Measurements from ENCODE around the gene IDI1.
A peak's percentile ranks its signal among the peaks of the same experiment; 100 is the strongest.

Gene IDI1

DNA sequence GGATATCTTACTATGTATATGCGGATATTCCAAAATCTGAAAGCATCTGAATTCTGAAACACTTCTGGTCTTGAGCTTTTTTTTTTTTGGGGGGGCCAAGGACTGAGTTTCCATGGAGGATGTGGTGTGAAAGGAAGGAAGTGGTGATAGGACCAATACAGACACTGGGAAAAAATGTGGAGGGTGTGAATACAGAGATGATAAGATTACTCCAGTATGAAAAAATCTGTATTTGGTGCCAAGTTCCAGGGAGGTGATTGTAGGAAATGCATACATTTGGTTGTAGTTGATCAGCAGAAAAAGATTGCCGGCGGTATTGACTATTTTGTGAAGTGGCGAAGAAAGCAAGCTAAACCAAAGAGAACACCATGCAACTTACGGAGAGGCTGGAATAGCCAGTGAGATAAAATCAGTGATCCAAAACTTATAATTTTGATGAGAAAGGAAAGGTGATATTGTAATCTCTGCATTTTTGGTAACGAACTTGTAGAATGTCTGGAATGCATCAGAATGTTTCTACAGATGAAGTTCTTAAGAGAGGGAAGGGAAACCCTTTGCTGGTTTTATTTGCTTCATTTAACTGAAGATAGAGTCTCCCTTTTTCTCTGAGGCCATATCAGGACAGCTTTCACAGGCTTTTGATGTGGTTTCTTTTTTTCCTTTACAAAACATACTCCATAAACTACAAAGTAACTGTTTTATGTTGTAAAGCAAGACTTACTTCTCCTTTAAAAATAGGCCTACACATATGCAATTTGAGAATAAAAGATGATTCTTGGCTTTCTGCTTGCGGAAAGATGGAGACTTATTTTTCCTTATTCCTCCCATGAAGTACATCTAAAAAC lies 13.2 kb upstream of the IDI1 start:
- Histone ChIP-seq H3K56ac (ENCODE audit: low read length) (no peak overlapping the region), H3K18ac (ENCODE audit: low read length) (no peak overlapping the region), H3K9ac (ENCODE audit: low read length) (no peak overlapping the region), H2BK120ac (ENCODE audit: low read depth, low read length) (no peak overlapping the region), H3K4me1 (ENCODE audit: control insufficient read depth, low read depth, low read length) (no peaks in the 10 kb centered on the region), H3K4me3 (ENCODE audit: low read length) (no peak overlapping the region), H3K36me3 (ENCODE audit: control insufficient read depth, insufficient read depth, low read length) (no peaks in the 10 kb centered on the region), H4K5ac (ENCODE audit: low read length) (no peak overlapping the region), H3K23ac (ENCODE audit: low read length) (no peak overlapping the region), H3K4ac (ENCODE audit: low read depth, low read length) (no peak overlapping the region), H2BK5ac (ENCODE audit: low read length) (no peak overlapping the region), H3K27me3 (ENCODE audit: insufficient read depth, low read length, poor library complexity) (no peaks in the 10 kb centered on the region), H3K4me2 (ENCODE audit: low read length) (no peak overlapping the region), H2BK15ac (replicated peaks; ENCODE audit: low read depth) (no peak overlapping the region), H3K79me1 (ENCODE audit: low read length) (peaks cover 15% of the 10 kb centered on the region), H3K27ac (ENCODE audit: low read depth, low read length) (no peak overlapping the region), H2AK5ac (ENCODE audit: low read length) (no peak overlapping the region), H4K8ac (ENCODE audit: low read depth, low read length) (no peak overlapping the region), H3K79me2 (ENCODE audit: control insufficient read depth, insufficient read depth, low read length) (peaks cover 22% of the 10 kb centered on the region)
- no CpG with 5 or more reads among the region's 7 CpGs for WGBS (ENCODE audit: extremely low coverage, insufficient coverage, low lambda C conversion rate)
- DNase-seq, result peak; percentile 44

DNA sequence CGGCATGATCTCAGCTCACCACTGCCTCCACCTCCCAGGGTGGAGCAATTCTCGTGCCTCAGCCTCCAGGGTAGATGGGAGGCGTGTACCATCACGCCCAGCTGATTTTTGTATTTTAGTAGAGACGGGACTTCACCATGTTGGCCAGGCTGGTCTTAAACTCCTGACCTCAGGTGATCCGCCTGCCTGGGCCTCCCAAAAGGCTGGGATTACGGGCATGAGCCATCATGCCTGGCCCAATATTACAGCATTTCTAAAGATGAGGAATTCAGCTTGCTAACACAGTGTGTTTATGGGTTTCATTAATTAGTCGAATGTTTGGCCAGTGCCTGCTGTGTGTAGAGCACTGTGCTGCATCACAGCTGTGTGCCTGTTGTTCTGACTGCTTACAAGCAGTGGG lies 11.0 kb upstream of the IDI1 start:
- no peak overlapping the region for H2BK5ac ChIP-seq (ENCODE audit: low read length)
- H2AK5ac ChIP-seq (ENCODE audit: low read length), result no peak overlapping the region
- no peak overlapping the region for H3K27ac ChIP-seq (ENCODE audit: low read depth, low read length)
- H2BK15ac ChIP-seq (replicated peaks; ENCODE audit: low read depth), result no peak overlapping the region
- peaks cover 39% of the 10 kb centered on the region for H3K79me2 ChIP-seq (ENCODE audit: control insufficient read depth, insufficient read depth, low read length)
- H3K56ac ChIP-seq (ENCODE audit: low read length), result no peak overlapping the region
- H3K4me3 ChIP-seq (ENCODE audit: low read length), result no peak overlapping the region
- H3K23ac ChIP-seq (ENCODE audit: low read length), result no peak overlapping the region
- H3K9ac ChIP-seq (ENCODE audit: low read length), result no peak overlapping the region
- H4K5ac ChIP-seq (ENCODE audit: low read length), result no peak overlapping the region
- H3K27me3 ChIP-seq (ENCODE audit: insufficient read depth, low read length, poor library complexity), result no peaks in the 10 kb centered on the region
- no peak overlapping the region for H4K8ac ChIP-seq (ENCODE audit: low read depth, low read length)
- H3K79me1 ChIP-seq (ENCODE audit: low read length), result peaks cover 17% of the 10 kb centered on the region
- DNase-seq, result no peak
- H3K4me1 ChIP-seq (ENCODE audit: control insufficient read depth, low read depth, low read length), result no peaks in the 10 kb centered on the region
- no peak overlapping the region for H3K4me2 ChIP-seq (ENCODE audit: low read length)
- WGBS (ENCODE audit: extremely low coverage, insufficient coverage, low lambda C conversion rate), result no CpG with 5 or more reads among the region's 8 CpGs
- H3K36me3 ChIP-seq (ENCODE audit: control insufficient read depth, insufficient read depth, low read length), result no peaks in the 10 kb centered on the region
- H3K4ac ChIP-seq (ENCODE audit: low read depth, low read length), result no peak overlapping the region
- H2BK120ac ChIP-seq (ENCODE audit: low read depth, low read length), result no peak overlapping the region
- no peak overlapping the region for H3K18ac ChIP-seq (ENCODE audit: low read length)

DNA sequence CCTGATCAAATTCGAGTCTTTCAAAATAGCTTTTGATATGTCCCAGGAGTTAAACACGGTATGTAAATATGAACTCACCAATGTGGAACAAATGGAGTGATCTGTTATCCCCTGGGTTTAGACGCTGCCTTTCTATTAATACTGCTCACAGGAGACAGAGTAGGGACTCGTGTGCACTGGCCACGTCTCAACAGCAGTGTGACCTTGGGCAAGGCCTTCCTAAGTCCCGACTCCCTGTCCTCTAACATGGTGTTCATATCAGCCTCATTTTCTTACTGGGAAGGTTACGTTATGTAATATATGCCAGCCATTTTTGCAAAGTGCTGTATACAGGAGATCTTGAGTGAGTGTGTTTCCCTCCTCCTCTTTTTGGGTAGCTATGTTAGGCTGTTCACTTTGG lies 9.1 kb upstream of the IDI1 start:
- Histone ChIP-seq H3K4me1 (ENCODE audit: control insufficient read depth, low read depth, low read length) (no peaks in the 10 kb centered on the region), H3K9ac (ENCODE audit: low read length) (no peak overlapping the region), H3K4me3 (ENCODE audit: low read length) (no peak overlapping the region), H2BK120ac (ENCODE audit: low read depth, low read length) (no peak overlapping the region), H3K36me3 (ENCODE audit: control insufficient read depth, insufficient read depth, low read length) (no peaks in the 10 kb centered on the region), H3K4ac (ENCODE audit: low read depth, low read length) (no peak overlapping the region), H3K79me2 (ENCODE audit: control insufficient read depth, insufficient read depth, low read length) (peaks cover 52% of the 10 kb centered on the region), H3K56ac (ENCODE audit: low read length) (peak overlapping the region; percentile 47), H3K27ac (ENCODE audit: low read depth, low read length) (no peak overlapping the region), H2BK5ac (ENCODE audit: low read length) (no peak overlapping the region), H3K23ac (ENCODE audit: low read length) (no peak overlapping the region), H3K27me3 (ENCODE audit: insufficient read depth, low read length, poor library complexity) (no peaks in the 10 kb centered on the region), H3K4me2 (ENCODE audit: low read length) (no peak overlapping the region), H3K79me1 (ENCODE audit: low read length) (peaks cover 21% of the 10 kb centered on the region), H4K5ac (ENCODE audit: low read length) (no peak overlapping the region), H2BK15ac (replicated peaks; ENCODE audit: low read depth) (no peak overlapping the region), H3K18ac (ENCODE audit: low read length) (no peak overlapping the region), H2AK5ac (ENCODE audit: low read length) (no peak overlapping the region), H4K8ac (ENCODE audit: low read depth, low read length) (no peak overlapping the region)
- WGBS (ENCODE audit: extremely low coverage, insufficient coverage, low lambda C conversion rate), result no CpG with 5 or more reads among the region's 7 CpGs
- no peak for DNase-seq

DNA sequence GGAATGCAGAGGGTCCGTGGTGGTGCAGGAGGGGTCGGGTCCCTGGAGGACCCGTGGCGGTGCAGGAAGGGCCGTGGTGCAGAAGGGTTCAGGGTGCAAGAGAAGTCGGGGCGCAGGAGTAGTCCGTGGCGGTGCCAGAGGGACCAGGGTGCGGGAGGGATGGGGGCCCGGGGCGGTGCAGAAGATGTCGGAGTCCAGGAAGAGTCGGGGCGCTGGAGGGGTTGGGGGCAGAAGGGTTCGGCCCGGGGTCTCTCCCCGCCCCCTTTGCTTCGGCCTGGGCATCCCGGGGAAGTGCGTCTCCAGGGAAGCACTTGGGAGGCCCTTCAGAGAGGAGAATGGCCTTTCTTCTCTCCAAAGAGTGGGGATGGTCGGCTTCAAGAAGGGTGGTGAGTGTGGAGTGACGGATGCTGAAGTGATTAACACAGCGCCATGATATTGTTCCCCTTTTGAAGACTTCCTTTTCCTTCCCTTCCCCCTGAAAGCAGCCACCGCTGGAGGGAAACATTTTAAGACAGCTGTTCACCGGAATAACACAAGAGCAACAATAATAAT lies 8.3 kb upstream of the IDI1 start:
- H3K79me2 ChIP-seq (ENCODE audit: control insufficient read depth, insufficient read depth, low read length), result peaks cover 59% of the 10 kb centered on the region
- no CpG with 5 or more reads among the region's 26 CpGs for WGBS (ENCODE audit: extremely low coverage, insufficient coverage, low lambda C conversion rate)
- H3K23ac ChIP-seq (ENCODE audit: low read length), result no peak overlapping the region
- H4K8ac ChIP-seq (ENCODE audit: low read depth, low read length), result no peak overlapping the region
- no peak overlapping the region for H4K5ac ChIP-seq (ENCODE audit: low read length)
- H3K9ac ChIP-seq (ENCODE audit: low read length), result peak overlapping the region; percentile 73
- H3K4me2 ChIP-seq (ENCODE audit: low read length), result peak overlapping the region; percentile 81
- H2BK15ac ChIP-seq (replicated peaks; ENCODE audit: low read depth), result no peak overlapping the region
- DNase-seq, result peak; percentile 35
- H3K4ac ChIP-seq (ENCODE audit: low read depth, low read length), result no peak overlapping the region
- H2AK5ac ChIP-seq (ENCODE audit: low read length), result no peak overlapping the region
- peak overlapping the region; percentile 52 for H3K4me3 ChIP-seq (ENCODE audit: low read length)
- peak overlapping the region; percentile 88 for H3K56ac ChIP-seq (ENCODE audit: low read length)
- H3K36me3 ChIP-seq (ENCODE audit: control insufficient read depth, insufficient read depth, low read length), result no peaks in the 10 kb centered on the region
- H3K27me3 ChIP-seq (ENCODE audit: insufficient read depth, low read length, poor library complexity), result no peaks in the 10 kb centered on the region
- H3K18ac ChIP-seq (ENCODE audit: low read length), result no peak overlapping the region
- H3K27ac ChIP-seq (ENCODE audit: low read depth, low read length), result no peak overlapping the region
- H3K4me1 ChIP-seq (ENCODE audit: control insufficient read depth, low read depth, low read length), result no peaks in the 10 kb centered on the region
- H2BK120ac ChIP-seq (ENCODE audit: low read depth, low read length), result no peak overlapping the region
- H3K79me1 ChIP-seq (ENCODE audit: low read length), result peaks cover 24% of the 10 kb centered on the region
- H2BK5ac ChIP-seq (ENCODE audit: low read length), result no peak overlapping the region

DNA sequence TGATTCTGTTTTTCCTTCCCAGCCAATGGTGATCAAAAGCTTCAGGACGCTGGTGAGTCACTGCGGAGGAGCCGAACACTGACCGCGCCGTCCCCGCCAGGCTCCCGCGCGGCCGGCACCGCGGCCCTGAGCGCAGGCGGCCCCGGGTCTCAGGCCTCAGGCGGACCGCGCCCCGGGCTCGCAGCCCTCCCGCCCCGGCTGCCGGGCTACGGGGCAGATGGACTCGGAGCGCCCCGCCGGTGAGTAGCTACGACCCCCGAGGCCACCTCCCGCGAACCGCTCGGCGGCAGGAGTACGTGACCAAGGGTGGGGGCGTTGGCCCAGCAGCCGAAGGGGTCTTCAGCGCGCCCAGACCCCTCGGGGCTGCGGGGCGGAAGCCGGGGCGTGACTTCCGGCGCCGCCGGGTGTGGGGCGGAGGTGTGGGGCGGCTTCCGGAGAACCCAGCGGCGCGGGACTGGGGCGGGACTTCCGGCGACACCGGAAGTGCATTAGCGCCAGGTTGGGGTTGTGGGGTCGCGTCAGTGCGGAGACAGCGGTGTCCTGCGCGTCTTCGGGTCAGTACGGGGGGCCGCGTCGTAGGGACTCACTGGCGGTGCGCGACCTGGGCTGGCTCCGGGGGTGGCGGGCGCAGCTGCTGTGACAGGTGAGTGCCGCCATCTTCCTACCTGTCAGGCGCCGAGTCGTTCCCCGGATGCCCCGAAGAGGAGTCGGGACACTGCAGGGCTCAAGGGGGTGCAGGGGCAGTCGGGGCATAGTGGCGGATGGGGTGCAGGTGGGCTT lies 7.6 kb upstream of the IDI1 start, which contains the start of gene WDR37:
TSS of gene WDR37 (plus strand) at position 60 of the 780 bp plus-strand sequence. CDS start 15,771 bp downstream, outside the sequence.
- no CpG with 5 or more reads among the region's 87 CpGs for WGBS (ENCODE audit: extremely low coverage, insufficient coverage, low lambda C conversion rate)

More for the DNA sequence above, 7.6 kb upstream of the IDI1 start, which contains the start of gene WDR37:
- no peak within 1 kb of the TSS for H4K5ac ChIP-seq (ENCODE audit: low read length)
- no peaks in the 10 kb centered on the region for H3K4me1 ChIP-seq (ENCODE audit: control insufficient read depth, low read depth, low read length)
- H3K9ac ChIP-seq (ENCODE audit: low read length), result peak within 1 kb of the TSS; percentile 96
- peak within 1 kb of the TSS; percentile 94 for H3K56ac ChIP-seq (ENCODE audit: low read length)
- H3K36me3 ChIP-seq (ENCODE audit: control insufficient read depth, insufficient read depth, low read length), result no peaks in the 10 kb centered on the region
- H4K8ac ChIP-seq (ENCODE audit: low read depth, low read length), result no peak within 1 kb of the TSS
- H2AK5ac ChIP-seq (ENCODE audit: low read length), result no peak within 1 kb of the TSS
- peaks cover 58% of the 10 kb centered on the region for H3K79me2 ChIP-seq (ENCODE audit: control insufficient read depth, insufficient read depth, low read length)
- no peaks in the 10 kb centered on the region for H3K27me3 ChIP-seq (ENCODE audit: insufficient read depth, low read length, poor library complexity)
- H3K79me1 ChIP-seq (ENCODE audit: low read length), result peaks cover 24% of the 10 kb centered on the region
- peak within 1 kb of the TSS; percentile 95 for H3K4ac ChIP-seq (ENCODE audit: low read depth, low read length)
- H3K23ac ChIP-seq (ENCODE audit: low read length), result peak within 1 kb of the TSS; percentile 95
- H2BK5ac ChIP-seq (ENCODE audit: low read length), result peak within 1 kb of the TSS; percentile 47
- DNase-seq, result peak; percentile 90
- no peak within 1 kb of the TSS for H2BK120ac ChIP-seq (ENCODE audit: low read depth, low read length)
- H3K4me3 ChIP-seq (ENCODE audit: low read length), result peak within 1 kb of the TSS; percentile 78
- H3K18ac ChIP-seq (ENCODE audit: low read length), result peak within 1 kb of the TSS; percentile 95
- no peak within 1 kb of the TSS for H2BK15ac ChIP-seq (replicated peaks; ENCODE audit: low read depth)
- peak within 1 kb of the TSS; percentile 81 for H3K4me2 ChIP-seq (ENCODE audit: low read length)
- peak within 1 kb of the TSS; percentile 95 for H3K27ac ChIP-seq (ENCODE audit: low read depth, low read length)
